ENCODE measurements around the gene BTBD16.
A peak's percentile ranks its signal among the peaks of the same experiment; 100 is the strongest.

BTBD16 gene

DNA sequence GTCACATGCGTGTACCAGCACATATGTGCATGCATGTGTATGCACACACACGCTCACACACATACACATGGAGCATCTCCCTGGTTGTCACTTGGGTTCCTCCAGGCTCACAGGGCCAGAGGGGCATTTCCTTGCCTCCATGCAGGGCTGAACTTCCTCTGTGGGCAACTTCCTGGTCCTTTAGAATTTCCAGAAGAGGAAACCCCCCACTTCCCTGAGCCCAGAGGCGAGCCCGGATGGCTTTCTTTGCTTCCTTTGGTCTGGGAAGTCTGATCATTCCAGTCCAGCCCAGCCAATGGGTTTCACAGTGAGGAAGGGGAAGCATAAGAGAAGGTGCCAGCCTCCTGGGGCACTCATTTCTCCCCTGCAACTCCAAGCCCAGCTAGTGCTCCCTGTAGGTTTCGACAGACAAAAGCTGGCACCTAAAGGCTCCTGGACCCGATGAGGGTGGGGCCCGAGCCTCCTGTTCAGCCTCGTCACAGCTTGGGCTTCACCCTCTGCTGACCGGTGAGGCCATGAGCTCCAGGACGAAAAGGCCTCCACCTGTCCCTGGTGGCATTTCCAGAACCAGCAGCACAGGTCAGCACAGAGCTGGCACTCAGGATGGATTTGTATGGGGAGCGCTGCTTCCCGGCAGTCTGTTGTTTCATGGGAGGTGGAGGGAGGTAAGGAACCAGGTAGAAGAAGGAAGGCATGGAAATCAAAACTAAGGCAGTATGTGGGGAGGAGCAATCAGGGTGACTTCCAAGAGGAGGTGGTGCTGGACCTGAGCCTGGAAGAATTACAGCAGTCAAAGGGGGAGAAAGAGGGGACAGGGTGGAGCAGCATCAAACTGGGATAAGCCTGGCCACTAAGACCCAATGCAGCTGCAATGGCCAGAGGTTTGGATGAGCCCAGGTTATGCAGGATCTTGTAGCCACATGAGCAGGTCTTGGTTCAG is 23.7 kb downstream of the BTBD16 start:
- DNase-seq (ENCODE audit: low read depth in 2 of 2), result no peak

DNA sequence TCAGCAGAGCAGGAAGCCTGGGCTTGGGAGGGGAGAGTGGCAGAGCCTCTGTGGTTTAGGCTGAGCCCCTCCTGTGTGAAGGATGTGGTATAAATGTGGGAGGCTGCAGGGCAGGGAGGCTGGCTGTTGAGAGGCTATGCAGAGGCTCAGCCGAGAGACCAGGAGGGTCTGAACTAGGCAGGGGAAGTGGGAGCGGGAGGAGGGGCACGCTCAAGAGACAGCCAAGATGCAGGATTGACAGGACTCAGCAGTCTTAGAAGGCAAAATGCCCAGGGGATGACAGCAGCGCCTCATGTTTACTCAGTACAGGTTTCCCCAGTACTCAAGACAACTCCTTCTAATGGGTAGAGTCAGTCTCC is 24.3 kb downstream of the BTBD16 start:
- no peak for DNase-seq (ENCODE audit: low read depth in 2 of 2)

DNA sequence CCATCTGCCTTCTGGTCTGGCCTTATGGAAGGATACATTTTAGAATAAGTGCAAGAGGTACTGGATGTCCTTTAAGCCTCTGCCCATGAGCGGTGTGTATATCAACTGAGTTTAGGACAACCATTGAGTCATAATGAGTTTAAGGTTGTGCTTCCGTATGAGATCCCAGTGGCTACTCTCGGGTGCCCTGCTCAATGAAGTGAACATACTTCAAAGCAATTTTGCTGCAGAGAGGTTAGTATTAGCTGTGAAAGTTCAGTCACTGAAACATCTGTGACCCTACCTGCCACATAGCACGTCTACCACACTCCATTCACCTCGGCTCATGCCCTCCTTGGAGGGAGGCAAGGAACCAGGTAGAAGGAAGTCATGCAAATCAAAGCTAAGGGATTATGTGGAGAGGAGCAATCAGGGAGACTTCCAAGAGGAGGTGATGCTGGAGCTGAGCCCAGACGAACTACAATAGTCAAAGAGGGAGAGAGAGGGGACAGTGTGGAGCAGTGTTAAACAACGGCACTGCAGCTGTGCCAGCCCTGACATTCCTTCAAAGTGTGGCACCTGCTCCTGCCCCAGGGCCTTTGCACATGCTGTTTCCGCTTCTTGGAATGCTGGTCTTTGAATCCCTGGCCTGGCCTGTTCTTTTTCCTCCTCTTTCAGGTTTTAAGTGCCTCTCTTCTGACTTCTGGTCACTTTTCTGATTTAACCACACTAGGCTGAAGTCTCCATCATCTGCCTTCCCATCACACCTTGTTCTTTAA is 25.4 kb downstream of the BTBD16 start:
- DNase-seq (ENCODE audit: low read depth in 2 of 2), result no peak

DNA sequence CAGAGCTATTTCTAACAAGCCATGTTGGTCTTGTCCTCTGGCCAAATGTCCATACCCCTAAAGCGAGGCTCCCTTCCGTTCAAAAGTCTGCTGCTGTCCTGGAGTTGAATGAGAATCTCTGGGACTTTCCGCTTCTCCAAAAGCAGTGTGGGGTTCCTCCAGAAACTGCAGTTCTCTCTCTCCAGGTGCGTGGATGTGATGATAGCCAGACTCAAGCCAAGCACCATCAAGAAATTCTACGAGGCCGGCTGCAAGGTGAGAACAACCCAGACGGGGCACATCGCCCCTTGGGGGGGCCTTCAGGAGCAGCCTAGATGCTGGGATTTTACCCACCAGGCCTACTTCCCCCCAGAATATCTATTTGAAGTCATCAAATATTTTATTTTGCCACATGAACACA is 26.5 kb downstream of the BTBD16 start:
- no peak for DNase-seq (ENCODE audit: low read depth in 2 of 2)

DNA sequence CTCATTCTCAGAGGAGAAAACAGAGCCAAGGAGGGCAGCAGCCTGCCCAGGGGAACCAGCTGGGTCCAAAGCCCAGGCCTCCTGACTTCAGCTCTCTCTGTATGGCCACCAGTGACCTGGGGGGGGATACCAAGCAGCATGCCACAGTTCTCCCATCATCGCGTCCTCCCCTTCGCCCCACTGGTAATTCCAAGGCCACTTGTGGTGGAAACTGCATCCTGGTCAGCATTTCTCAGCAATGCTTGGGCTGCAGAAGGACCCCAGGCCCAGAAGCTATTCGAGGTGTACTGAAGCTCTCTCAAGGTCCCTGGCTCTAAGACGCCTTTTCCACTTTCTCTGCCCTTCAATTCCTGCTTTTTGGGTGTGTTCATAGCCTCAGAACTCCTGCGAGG is 27.1 kb downstream of the BTBD16 start:
- no peak for DNase-seq (ENCODE audit: low read depth in 2 of 2)

DNA sequence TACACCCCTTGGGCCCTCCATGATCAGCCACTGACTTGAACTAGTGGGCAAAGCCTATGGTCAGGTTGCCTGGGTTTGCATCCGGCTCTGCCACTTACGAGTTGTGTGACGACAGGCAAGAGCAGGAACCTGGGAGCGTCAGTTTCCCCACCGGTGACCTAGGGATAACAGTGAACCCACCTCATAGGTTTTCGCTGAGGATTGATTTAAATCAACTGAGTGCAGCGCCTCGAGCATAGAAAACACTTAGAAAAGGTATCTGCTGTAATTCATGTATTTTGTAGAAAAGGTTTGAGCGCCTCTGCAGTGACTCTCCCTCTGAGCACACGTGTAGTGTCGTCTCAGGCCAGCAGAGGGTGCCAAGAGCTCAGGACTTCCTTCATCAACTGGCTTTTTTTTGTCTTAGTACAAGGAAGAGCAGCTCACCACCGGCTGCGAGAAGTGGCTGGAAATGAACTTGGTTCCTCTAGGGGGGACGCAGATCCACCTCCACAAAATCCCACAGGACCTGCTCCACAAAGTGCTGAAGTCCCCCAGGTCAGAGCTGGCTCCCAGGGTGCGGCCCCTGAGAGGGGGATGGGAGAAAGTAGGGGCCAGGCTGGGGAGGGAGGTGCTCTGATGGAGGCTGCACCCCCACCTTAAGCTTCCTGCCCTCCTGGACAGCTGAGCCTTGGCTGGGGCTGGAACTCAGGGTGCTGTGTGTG is 27.7 kb downstream of the BTBD16 start:
- DNase-seq (ENCODE audit: low read depth in 2 of 2), result peak; percentile 47 to 53

DNA sequence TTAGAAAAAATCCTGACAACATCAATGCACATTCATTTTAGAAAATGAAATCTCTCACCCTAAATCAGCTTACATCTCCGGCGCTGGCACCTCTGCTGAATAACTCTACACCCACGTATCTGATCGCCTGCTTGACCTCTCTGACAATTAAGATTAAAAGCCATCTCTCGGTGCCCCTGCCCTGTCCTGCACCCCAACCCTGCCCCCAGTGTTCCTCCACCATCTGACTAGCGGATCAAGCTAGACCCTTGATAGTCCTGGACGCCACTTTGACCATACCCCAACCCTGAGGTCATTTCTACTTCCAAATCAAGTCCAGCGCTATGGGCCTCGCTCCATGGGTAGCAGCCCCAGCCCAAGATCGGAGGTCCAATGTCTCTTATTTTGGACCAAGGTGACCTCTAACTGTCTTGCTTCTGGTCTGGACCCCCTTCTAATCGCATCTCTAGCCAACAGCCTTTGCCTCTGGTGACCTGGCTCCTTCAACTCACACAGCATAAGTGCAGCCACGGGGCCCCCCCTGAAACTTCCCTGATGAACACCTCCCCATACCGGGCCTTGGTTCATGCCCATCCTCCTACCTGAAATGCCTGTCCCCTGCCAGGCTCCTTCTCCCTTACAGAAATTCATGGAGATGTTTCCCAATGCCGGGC is 28.5 kb downstream of the BTBD16 start:
- no peak for DNase-seq (ENCODE audit: low read depth in 2 of 2)

DNA sequence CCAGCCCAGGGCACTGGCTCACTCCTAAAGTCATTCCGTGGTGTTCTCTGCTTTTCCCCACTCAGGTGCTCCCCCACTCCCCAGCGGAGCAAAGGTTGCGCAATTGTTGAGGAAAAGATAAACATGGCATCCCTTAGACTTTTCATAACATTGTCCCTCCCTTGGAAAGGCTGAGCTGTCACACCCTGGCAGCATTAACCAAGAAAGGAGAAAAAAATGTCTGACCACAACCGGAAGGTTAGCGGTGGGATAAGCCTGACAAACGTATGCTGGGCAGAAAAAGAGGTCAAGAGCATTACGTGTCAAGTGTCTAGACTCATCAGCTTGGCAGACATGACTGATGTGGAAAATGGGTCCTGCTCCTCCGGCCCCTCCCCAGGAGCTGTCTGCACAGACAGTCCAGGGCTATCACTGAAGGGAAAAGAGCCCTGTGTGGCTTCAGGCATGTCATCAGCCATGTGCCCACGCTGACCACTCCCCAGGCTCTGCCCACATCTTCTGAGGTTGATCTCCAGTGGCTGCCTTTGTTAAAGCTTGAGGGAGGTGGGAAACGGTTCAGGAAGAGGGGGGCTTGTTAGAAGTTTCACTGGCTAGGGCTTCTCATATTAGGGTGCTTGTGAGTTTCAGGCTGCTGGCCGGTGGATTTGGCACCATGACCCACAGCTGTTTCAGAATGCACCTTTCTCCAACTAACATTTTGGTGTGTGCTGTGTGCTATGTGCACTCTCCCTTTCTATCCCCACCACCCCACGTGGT is 30.1 kb downstream of the BTBD16 start:
- no peak for DNase-seq (ENCODE audit: low read depth in 2 of 2)

DNA sequence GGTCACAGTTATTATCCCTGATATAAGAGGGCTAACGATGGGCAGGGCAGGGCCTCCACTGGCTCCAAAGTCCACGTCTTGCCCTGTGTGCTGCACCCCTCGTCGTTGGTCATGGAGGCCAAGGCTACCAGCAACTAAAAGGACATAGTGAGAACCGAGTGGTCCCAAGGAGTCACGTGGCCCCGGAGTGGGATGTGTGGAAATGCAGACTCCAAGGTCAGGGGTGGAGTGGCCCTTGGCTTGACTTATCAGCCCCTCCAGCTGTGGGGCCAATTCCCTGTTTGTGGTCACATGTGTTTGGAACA is 30.7 kb downstream of the BTBD16 start:
- DNase-seq (ENCODE audit: low read depth in 2 of 2), result no peak

DNA sequence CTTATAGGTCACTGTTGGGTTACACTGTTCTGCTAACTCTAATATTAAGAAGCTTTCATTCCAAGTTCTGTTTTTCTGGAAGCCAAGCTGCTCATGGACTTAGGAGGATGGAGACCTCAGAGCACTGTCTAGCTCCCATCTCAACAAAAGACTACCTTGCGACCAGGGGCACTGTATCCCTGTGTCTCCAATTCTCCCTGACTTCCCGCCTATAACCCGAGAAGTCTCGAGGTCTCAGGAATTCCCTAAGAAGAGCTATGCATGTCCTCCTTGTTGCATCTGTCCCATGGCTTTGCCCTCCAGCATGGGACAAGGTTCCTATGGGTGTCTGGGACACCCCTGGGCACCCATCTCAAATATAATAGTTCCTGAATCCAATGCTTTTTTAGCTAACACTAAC is 31.2 kb downstream of the BTBD16 start:
- no peak for DNase-seq (ENCODE audit: low read depth in 2 of 2)

DNA sequence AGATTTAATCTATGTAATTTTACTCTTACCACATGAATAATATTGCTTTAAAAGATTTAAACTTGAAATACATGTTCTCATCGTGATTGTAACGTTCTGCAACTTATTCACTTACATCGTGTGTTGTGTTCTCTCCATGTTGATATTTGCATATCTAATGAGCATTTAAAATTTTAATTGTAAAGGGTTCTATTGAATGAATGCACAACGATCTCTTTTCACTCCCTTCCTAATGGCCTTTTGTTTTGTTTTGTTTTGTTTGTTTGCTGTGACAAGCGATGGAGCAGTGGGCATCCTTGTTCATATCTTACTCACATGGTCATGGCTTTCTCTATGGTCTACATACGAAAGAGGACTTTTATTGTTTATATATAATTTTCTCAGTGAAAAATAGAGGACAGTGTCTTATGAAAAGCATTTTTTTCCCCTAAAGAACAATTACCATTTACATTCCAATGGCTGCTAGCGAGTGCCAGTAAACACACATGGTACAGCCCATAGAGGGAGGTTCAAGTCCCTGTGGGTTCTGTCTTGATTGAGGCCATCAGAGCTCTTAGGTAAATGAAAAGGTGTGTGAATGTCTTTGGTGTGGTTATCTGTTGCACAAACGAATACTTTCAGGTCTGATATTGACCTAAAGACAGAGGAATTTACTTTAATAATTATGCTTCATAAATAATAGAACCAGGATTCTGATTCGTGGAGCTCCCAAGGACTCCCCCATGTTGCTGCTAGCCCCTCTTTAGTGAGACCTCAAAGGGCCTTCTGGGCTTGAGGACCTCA is 32.4 kb downstream of the BTBD16 start:
- DNase-seq (ENCODE audit: low read depth in 2 of 2), result no peak

DNA sequence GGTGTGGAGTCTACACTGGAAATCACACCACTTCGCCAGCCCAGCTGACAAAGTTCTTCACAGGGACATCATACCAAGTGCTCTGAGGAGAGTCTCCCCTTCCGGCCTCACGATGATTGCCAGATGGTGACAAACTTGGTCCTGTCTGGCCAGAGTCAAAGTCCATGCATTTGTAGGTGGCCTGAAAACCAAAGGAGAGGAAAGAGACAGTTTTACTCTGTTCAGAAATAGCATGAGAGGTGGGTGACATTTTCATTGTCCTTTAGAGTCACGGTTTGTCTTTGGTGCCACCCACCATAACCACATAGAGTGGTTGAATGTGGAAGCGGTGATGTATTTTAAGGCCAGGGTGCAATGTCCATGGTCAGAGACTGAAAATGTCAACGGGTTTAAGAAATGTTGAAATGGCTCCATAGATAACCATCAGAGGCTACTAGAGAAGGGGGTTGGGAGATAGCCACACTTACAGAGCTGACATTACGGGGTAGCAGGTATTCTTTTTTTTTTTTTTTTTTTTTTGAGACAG is 33.0 kb downstream of the BTBD16 start:
- no peak for DNase-seq (ENCODE audit: low read depth in 2 of 2)

DNA sequence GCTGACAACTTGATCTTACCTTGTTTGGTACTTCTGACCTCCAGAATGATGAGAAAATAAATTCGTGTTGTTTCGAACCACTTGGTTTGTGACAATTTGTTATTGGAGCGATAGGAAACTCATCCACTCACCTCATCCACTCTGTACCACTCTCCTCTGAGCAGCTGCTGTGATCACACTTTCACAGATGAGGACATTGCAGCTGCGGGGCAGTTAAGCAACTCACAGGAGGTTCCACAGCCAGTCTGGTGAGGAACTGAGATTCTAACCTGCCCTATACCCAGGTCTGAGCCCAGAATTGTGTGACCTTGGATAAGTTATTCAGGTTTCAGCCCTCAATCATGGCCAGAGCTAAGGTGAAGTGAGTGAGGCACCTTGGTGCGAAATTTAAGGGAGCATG is 35.2 kb downstream of the BTBD16 start:
- no peak for DNase-seq (ENCODE audit: low read depth in 2 of 2)

DNA sequence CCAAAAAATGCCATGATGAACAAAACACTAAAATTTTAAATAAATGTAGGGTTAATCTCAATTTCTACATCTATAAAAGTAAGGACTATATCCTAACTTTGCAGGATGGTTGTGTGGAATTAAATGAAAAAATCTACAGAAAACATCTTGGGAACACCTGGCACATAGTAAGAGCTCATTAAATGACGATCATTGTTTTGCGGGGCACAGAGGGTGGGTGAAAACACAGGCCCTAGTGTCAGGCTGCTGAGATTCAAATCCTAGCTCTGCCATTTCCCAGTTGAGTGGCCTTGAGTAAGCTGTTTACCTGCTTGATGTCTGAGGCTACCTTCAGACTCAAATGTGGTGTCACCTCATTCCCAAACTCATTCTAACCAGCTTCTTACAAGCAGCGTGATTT is 35.6 kb downstream of the BTBD16 start:
- DNase-seq (ENCODE audit: low read depth in 2 of 2), result no peak

DNA sequence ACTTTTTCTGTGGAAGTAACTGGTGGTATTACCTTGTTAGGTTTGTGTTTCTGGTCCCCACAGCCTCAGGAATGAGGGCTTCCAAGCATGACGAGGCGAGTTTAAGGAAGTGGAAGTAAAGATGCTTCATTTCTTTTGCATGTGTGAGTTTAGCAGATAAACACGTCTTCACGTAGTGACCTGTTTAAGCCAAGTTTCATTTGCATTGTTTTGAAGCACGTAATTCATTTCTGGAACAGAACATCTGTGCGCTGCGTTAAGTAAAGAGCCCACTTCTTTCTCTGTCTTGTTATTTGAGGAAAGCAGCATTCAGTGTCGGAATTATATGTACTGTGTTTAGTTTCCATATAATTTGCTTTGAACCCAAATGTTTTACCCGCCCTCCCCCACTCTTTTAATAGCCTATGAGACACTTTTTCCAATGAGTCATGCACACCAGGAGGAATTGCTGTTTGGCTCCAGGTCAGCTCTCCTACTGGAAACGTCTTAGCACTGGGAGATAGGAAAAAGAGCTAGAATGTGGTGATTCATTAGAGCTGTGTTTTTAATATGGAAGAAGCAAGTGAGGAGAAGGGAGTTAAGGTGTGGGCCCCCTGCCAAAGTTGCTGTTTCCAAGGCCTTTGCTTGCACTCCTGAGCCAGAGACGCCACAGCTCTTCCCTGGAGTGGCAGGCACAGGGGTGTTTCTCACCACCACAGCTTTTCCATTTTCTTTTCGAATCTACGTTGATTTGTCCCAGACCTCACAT is 36.7 kb downstream of the BTBD16 start:
- peak; percentile 98 for DNase-seq (ENCODE audit: low read depth in 2 of 2)

DNA sequence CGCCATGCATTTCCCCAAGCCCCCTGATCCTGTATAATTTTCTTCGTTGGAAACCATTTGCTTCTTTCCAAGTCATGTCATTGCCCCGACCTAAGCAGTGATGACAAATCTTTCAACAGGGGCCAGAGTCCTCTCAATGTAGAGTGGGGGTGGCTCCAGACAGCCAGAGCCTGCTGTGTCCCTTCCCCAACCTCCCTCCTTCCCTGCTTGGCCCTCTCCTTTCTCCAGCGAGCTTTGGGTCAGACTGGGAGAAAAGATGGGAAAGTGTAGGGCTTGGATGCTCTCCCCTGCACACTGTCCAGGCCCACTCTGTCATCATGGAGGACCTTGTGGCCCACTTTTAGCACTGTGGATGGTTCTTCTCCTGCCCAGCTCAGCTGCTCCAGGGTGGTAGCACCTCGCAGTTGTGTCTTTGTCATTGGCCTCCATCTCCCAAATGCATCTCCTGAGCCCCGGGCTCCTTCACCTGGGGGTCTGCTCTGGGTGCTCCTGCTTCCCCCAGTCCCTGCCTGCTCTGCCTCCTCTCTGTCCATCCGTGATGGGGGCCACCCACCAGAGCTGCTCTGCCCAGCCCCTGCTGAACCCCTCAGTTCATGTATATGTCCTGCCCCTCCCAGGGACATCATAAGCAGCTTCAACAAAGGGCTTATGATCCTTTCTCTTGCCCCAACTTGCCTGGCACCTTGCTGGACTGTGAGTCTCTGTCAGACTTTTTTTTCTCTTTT is 37.5 kb downstream of the BTBD16 start:
- DNase-seq (ENCODE audit: low read depth in 2 of 2), result no peak

DNA sequence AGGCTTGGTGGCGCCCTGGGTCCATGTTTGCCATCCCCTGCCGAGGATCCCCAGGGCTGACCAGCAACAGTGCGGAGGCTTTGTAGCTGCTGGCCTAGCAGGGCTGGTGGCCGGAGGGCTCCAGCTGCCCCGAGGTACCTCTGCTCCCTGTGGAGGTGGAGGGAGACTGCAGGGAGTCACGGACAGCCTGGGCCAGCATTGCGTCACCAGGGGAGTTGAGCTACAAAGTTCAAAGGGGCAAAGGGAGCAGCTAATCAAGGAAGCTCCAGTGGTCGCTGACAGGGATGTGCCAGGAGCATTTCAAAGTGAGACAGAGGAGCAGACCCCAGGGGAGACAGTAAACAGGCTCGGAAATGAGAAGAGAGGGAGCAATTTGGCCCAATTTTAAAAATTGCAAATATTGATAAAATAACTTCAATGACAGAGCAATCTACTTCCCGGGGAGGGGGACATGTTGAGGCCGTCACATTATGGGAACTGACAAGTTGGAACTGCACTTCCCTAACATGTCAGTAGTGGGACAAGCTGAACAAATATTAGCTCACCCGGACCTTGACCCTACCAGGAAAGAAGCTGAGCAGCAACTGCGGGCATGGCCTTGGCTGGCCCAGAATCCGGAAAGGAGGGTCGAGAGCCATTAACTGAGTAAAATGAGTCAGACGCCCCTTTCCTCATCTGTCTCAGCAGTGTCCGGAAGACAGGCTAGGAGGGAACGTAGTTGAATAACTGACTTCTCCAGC is 39.4 kb downstream of the BTBD16 start:
- no peak for DNase-seq (ENCODE audit: low read depth in 2 of 2)

DNA sequence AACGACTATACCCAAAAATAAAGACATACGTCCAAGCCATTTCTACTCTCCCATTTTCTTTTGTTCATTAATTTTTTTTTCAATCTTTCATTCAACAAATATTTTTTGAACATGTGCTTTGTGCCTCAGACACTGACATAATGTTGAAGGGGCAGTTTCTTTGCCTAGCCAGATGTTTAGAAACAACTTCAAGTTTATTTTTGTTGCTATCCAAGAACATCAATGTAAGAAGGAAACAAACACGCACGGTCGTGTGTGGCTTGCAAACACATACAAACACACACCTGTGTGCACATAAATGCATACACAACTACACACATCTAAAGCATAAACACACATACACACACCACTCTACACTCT is 39.9 kb downstream of the BTBD16 start:
- no peak for DNase-seq (ENCODE audit: low read depth in 2 of 2)

Measured in fibroblast of skin of left quadriceps (primary cell).